OCI-LY1 (cell line): Measurements from ENCODE around the gene PPP1R18.
A peak's percentile ranks its signal among the peaks of the same experiment; 100 is the strongest.

Source experiments
- H2AFZ ChIP-seq: fragments of 200-600 bp; sonication (generic), shearing (Covaris generic); 2 replicates; pipeline ENCODE4 v1.6.0; 2014; ENCODE audit warnings: antibody characterized with exemption, mild to moderate bottlenecking, low read length
- H3F3A ChIP-seq: fragments of 200-600 bp; sonication (generic), shearing (Covaris generic); 2 replicates; pipeline ENCODE4 v1.6.0; 2014; ENCODE audit warnings: mild to moderate bottlenecking, antibody characterized with exemption, low read length, moderate library complexity; ENCODE audit not compliant: insufficient read depth
- H3K27ac ChIP-seq: fragments of 200-600 bp; sonication (generic); 2 replicates; pipeline ENCODE4 v1.5.1; 2014; ENCODE audit warnings: low read length, mixed run types, mild to moderate bottlenecking, low read depth; ENCODE audit not compliant: poor library complexity, severe bottlenecking
- H3K27me3 ChIP-seq: fragments of 200-600 bp; sonication (generic); 2 replicates; pipeline ENCODE4 v1.6.0; 2014; ENCODE audit warnings: antibody characterized with exemption, mild to moderate bottlenecking, low read length, moderate library complexity; ENCODE audit not compliant: insufficient read depth
- H3K36me3 ChIP-seq: fragments of 200-600 bp; sonication (generic); 2 replicates; pipeline ENCODE4 v1.6.1; 2014; ENCODE audit warnings: mild to moderate bottlenecking, antibody characterized with exemption, low read length, moderate library complexity, mixed read lengths; ENCODE audit not compliant: insufficient read depth
- H3K4me1 ChIP-seq: fragments of 200-600 bp; sonication (generic); 2 replicates; pipeline ENCODE4 v1.5.1; 2014; ENCODE audit warnings: mild to moderate bottlenecking, low read length, moderate library complexity; ENCODE audit not compliant: insufficient read depth, severe bottlenecking
- H3K4me2 ChIP-seq: fragments of 200-600 bp; sonication (generic), shearing (Covaris generic); 2 replicates; pipeline ENCODE4 v1.6.1; 2014; ENCODE audit warnings: low read length
- H3K4me3 ChIP-seq: fragments of 200-600 bp; sonication (generic); 2 replicates; pipeline ENCODE4 v1.5.1; 2014; ENCODE audit warnings: low read length, low read depth, mild to moderate bottlenecking, mixed read lengths; ENCODE audit not compliant: poor library complexity, severe bottlenecking
- H3K79me2 ChIP-seq: fragments of 200-600 bp; shearing (Covaris generic); 2 replicates; pipeline ENCODE4 v1.6.1; 2016; ENCODE audit warnings: mixed run types, low read length, mixed read lengths; ENCODE audit not compliant: insufficient read depth
- H3K9ac ChIP-seq: fragments of 200-600 bp; sonication (generic), shearing (Covaris generic); 2 replicates; pipeline ENCODE4 v1.6.1; 2014; ENCODE audit warnings: mild to moderate bottlenecking, low read length, mixed read lengths
- H3K9me2 ChIP-seq: fragments of 200-600 bp; sonication (generic), shearing (Covaris generic); 2 replicates; pipeline ENCODE4 v1.6.1; 2014; ENCODE audit warnings: low read depth, mild to moderate bottlenecking, low read length, mixed read lengths
- H3K9me3 ChIP-seq: fragments of 200-600 bp; shearing (Covaris generic); 2 replicates; pipeline ENCODE4 v1.6.1; 2014; ENCODE audit warnings: low read length, mixed read lengths
- H4K20me1 ChIP-seq: fragments of 200-600 bp; sonication (generic), shearing (Covaris generic); 2 replicates; pipeline ENCODE4 v1.6.0; 2016; ENCODE audit warnings: mild to moderate bottlenecking, low read length; ENCODE audit not compliant: insufficient read depth
- EZH2 ChIP-seq: fragments of 200-600 bp; sonication (generic), shearing (Covaris generic); IDR thresholded peaks from 2 replicates; pipeline ENCODE4 v1.8.0; 2017; ENCODE audit warnings: borderline replicate concordance, mixed run types, mild to moderate bottlenecking, antibody characterized with exemption, low read length, moderate library complexity, mixed read lengths
- TF ChIP-seq, protein P1 (sequence below): fragments of 200-600 bp; sonication (generic), shearing (Covaris generic); IDR thresholded peaks from 2 replicates; pipeline ENCODE4 v1.5.1; 2017; ENCODE audit warnings: mild to moderate bottlenecking, antibody characterized with exemption, low read length, moderate library complexity, mixed read lengths

Gene PPP1R18

DNA sequence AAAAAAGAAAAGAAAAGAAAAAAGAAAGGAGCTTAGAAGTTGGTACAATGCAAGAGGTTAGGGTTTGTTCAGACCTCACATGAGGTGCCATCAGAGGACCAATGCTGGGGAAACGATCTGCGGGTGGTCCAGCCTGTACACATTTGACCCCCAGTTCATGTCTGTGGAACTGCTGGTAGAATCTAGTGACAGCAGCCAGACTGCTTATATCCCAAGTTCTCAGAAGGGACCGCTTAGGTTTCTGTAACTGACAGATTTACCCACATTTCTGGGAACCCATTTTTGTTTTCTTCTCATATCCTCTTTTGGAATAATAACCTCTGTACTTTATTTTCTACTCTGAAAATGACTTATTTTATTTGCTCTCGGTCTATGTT lies 4.7 kb downstream of the PPP1R18 start:
- no peak overlapping the region for H2AFZ ChIP-seq
- H3K27ac ChIP-seq, result peak overlapping the region; percentile 95
- H3K4me2 ChIP-seq, result peak overlapping the region; percentile 75
- peaks cover 7% of the 10 kb centered on the region; the same call in 1 of the 2 replicates for H3F3A ChIP-seq
- no peaks in the 10 kb centered on the region for H3K9me3 ChIP-seq
- H3K4me1 ChIP-seq, result peaks cover 64% of the 10 kb centered on the region
- peaks cover 38% of the 10 kb centered on the region for H3K79me2 ChIP-seq
- no peak for TF ChIP-seq EZH2
- TF ChIP-seq, protein P1, sequence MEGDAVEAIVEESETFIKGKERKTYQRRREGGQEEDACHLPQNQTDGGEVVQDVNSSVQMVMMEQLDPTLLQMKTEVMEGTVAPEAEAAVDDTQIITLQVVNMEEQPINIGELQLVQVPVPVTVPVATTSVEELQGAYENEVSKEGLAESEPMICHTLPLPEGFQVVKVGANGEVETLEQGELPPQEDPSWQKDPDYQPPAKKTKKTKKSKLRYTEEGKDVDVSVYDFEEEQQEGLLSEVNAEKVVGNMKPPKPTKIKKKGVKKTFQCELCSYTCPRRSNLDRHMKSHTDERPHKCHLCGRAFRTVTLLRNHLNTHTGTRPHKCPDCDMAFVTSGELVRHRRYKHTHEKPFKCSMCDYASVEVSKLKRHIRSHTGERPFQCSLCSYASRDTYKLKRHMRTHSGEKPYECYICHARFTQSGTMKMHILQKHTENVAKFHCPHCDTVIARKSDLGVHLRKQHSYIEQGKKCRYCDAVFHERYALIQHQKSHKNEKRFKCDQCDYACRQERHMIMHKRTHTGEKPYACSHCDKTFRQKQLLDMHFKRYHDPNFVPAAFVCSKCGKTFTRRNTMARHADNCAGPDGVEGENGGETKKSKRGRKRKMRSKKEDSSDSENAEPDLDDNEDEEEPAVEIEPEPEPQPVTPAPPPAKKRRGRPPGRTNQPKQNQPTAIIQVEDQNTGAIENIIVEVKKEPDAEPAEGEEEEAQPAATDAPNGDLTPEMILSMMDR, result no peak
- H4K20me1 ChIP-seq, result no peaks in the 10 kb centered on the region
- H3K9me2 ChIP-seq, result no peaks in the 10 kb centered on the region
- no peaks in the 10 kb centered on the region for H3K27me3 ChIP-seq
- H3K36me3 ChIP-seq, result peaks cover 22% of the 10 kb centered on the region
- H3K4me3 ChIP-seq, result peak overlapping the region; percentile 87
- peak overlapping the region; percentile 95 for H3K9ac ChIP-seq

DNA sequence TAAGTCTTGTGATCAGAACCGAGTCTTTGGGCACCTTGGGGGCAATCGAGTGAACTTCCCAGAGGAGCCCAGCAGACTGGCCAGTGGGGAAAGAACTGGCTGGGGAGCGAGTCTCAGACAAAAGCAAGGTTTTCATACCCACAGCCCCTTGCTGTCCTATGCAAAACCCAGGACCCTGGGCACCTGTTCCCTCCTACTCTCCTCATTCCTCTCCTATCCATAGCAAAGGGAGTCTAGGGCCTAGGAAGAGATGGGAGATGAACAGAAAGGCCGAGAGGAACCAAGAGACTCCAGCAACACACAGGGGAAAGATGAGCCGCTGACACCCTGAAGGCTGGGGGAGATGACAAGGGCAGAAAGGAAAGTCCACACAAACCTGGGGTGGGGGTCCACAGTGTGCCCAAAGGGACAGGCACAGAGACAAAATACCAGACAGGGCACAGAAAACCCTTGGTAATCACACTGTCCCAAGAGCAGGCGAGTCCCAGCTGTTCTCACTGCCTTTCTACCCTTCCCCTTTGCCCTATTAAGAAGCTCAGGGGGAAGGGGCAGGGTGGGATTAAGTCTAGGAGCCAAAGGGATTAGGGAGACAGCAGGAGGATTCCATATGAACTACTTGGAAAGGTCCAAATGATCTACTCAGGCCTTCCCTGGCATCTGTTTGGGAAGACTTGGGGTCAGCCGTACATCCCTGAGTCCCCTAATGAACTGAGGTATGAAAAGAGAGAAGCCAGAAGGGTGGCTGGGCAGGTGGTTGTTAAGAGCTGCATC lies 6.5 kb downstream of the PPP1R18 start:
- Histone ChIP-seq H3K27me3 (no peaks in the 10 kb centered on the region), H3K9me3 (no peaks in the 10 kb centered on the region), H3K4me3 (peak overlapping the region; percentile 87), H3K9me2 (no peaks in the 10 kb centered on the region), H2AFZ (no peak overlapping the region), H3K27ac (peak overlapping the region; percentile 95), H4K20me1 (no peaks in the 10 kb centered on the region), H3K4me1 (peaks cover 51% of the 10 kb centered on the region), H3K4me2 (peak overlapping the region; percentile 91), H3K36me3 (peaks cover 28% of the 10 kb centered on the region), H3K9ac (peak overlapping the region; percentile 61), H3F3A (peaks cover 10% of the 10 kb centered on the region), H3K79me2 (peaks cover 31% of the 10 kb centered on the region)
- TF ChIP-seq, protein P1, result no peak
- TF ChIP-seq EZH2, result no peak

DNA sequence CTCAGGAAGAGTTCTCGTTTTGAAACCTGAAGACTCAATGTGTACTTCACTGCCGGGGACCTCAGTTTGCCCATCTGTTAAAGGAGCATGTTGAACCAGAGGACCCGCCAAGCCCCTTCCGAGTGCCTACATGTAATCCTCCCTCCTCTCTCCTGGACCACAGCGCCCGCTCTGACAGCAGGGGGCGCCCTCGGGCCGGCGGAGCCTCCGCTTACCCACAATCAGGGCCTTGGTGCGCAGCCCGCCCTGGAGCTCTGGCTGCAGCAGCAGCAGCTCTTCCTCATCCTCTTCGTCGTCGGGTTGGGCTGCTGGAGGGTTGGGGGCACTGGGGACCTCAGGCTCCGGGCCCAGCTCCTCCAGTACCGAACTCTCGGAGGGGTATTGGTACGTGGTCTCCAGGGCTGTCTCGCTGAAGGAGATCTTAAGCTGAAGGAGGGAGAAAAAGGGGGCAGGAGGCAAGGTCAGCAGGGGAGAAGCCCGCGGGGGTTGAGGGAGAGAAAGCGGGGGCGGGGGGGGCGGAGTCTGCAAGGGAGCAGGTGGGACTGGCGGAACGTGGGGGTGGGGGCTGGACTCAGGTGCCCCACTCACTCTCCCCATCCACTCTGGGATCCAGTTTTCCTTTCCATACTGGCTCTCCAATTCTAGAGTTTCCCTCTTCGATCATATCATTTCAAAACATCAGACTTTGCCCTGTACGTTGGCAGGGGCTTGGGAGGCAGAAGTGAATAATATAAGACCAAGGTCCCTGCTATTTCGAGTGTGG lies 7.3 kb downstream of the PPP1R18 start:
- H3K27me3 ChIP-seq, result no peaks in the 10 kb centered on the region
- H3K4me3 ChIP-seq, result peak overlapping the region; percentile 87
- H3K9me2 ChIP-seq, result no peaks in the 10 kb centered on the region
- H3F3A ChIP-seq, result peaks cover 11% of the 10 kb centered on the region
- no peak overlapping the region for H2AFZ ChIP-seq
- peak overlapping the region; percentile 91 for H3K4me2 ChIP-seq
- no peaks in the 10 kb centered on the region for H3K9me3 ChIP-seq
- peaks cover 25% of the 10 kb centered on the region for H3K79me2 ChIP-seq
- H3K27ac ChIP-seq, result peak overlapping the region; percentile 95
- H4K20me1 ChIP-seq, result no peaks in the 10 kb centered on the region
- TF ChIP-seq, protein P1, result peak; percentile 96
- TF ChIP-seq EZH2, result no peak
- peak overlapping the region; percentile 61 for H3K9ac ChIP-seq
- H3K4me1 ChIP-seq, result peaks cover 48% of the 10 kb centered on the region
- H3K36me3 ChIP-seq, result peaks cover 28% of the 10 kb centered on the region
